ENCODE data around the gene BCL11A.
A peak's percentile ranks its signal among the peaks of the same experiment; 100 is the strongest.

The BCL11A gene

DNA sequence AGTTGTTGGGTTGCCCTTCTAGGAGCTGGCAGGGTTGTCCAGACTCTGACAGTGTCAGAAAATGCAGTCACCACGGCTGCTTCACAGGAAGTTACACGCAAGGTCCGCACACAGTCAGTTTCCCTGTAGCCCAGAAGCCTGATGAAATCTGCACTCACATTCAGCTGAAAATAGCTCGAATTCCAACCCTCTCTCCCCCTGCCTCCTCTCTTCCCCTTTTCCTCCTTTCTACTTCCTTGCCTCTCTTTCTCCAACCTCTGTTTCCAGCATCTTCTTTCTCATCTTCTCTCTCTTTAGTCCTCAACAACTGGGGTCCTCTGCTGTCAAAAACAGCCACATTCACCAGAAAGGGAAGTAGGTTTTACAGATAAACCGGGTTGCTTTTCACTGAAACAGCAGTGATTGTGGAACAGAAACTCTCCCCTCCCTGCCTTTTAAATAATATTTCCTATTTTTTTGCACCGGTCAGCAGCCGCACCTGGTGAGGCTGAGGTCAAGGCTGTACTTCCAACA is 69.3 kb downstream of the BCL11A start:
- Histone ChIP-seq H3K36me3 (ENCODE audit: control insufficient read depth, low read length) (peaks cover 99% of the 10 kb centered on the region), H3F3A (ENCODE audit: control insufficient read depth, insufficient read depth) (peaks cover 33% of the 10 kb centered on the region), H3K27me3 (ENCODE audit: control insufficient read depth, low read length) (no peaks in the 10 kb centered on the region), H3K9me2 (replicated peaks; ENCODE audit: control insufficient read depth, low read length) (no peaks in the 10 kb centered on the region), H3K4me2 (ENCODE audit: low read length) (peak overlapping the region; percentile 54), H3K4me3 (ENCODE audit: low read length) (peak overlapping the region; percentile 30), H4K20me1 (ENCODE audit: control insufficient read depth, insufficient read depth, low read depth, low read length) (peaks cover 34% of the 10 kb centered on the region), H3K9me3 (ENCODE audit: control insufficient read depth, insufficient read depth, low read length) (no peaks in the 10 kb centered on the region), H3K79me2 (ENCODE audit: control insufficient read depth, low read length) (peaks cover 100% of the 10 kb centered on the region), H3K27ac (ENCODE audit: low read depth, low read length) (peak overlapping the region; percentile 64), H3K4me1 (ENCODE audit: control insufficient read depth, low read length) (peaks cover 90% of the 10 kb centered on the region)
- TF ChIP-seq CTCF (IDR thresholded peaks at IDR 0.05; ENCODE audit: low read depth, low read length, poor library complexity, severe bottlenecking) (no peak), EZH2phosphoT487 (IDR thresholded peaks at IDR 0.05; ENCODE audit: borderline replicate concordance, low read length) (no peak)

GRCh38 chr2:60483401-60483800 is 70.1 kb downstream of the BCL11A start:
- Histone ChIP-seq H4K20me1 (ENCODE audit: control insufficient read depth, insufficient read depth, low read depth, low read length) (peaks cover 41% of the 10 kb centered on the region), H3K27ac (ENCODE audit: low read depth, low read length) (peak overlapping the region; percentile 64; the same call in 1 of the 2 replicates), H3K9me2 (replicated peaks; ENCODE audit: control insufficient read depth, low read length) (no peaks in the 10 kb centered on the region), H3K4me1 (ENCODE audit: control insufficient read depth, low read length) (peaks cover 85% of the 10 kb centered on the region), H3K27me3 (ENCODE audit: control insufficient read depth, low read length) (no peaks in the 10 kb centered on the region), H3F3A (ENCODE audit: control insufficient read depth, insufficient read depth) (peaks cover 33% of the 10 kb centered on the region), H3K79me2 (ENCODE audit: control insufficient read depth, low read length) (peaks cover 100% of the 10 kb centered on the region), H3K4me3 (ENCODE audit: low read length) (no peak overlapping the region), H3K36me3 (ENCODE audit: control insufficient read depth, low read length) (peaks cover 100% of the 10 kb centered on the region), H3K4me2 (ENCODE audit: low read length) (peak overlapping the region; percentile 54), H3K9me3 (ENCODE audit: control insufficient read depth, insufficient read depth, low read length) (no peaks in the 10 kb centered on the region)
- TF ChIP-seq CTCF (IDR thresholded peaks at IDR 0.05; ENCODE audit: low read depth, low read length, poor library complexity, severe bottlenecking) (no peak), EZH2phosphoT487 (IDR thresholded peaks at IDR 0.05; ENCODE audit: borderline replicate concordance, low read length) (no peak)

- Histone ChIP-seq H3K4me2 (ENCODE audit: low read length) (peak overlapping the region; percentile 4; the same call in 1 of the 2 replicates), H3K27me3 (ENCODE audit: control insufficient read depth, low read length) (no peaks in the 10 kb centered on the region), H3F3A (ENCODE audit: control insufficient read depth, insufficient read depth) (peaks cover 23% of the 10 kb centered on the region), H4K20me1 (ENCODE audit: control insufficient read depth, insufficient read depth, low read depth, low read length) (peaks cover 42% of the 10 kb centered on the region), H3K9me2 (replicated peaks; ENCODE audit: control insufficient read depth, low read length) (no peaks in the 10 kb centered on the region), H3K4me1 (ENCODE audit: control insufficient read depth, low read length) (peaks cover 75% of the 10 kb centered on the region), H3K79me2 (ENCODE audit: control insufficient read depth, low read length) (peaks cover 100% of the 10 kb centered on the region), H3K4me3 (ENCODE audit: low read length) (no peak overlapping the region), H3K9me3 (ENCODE audit: control insufficient read depth, insufficient read depth, low read length) (no peaks in the 10 kb centered on the region), H3K27ac (ENCODE audit: low read depth, low read length) (peak overlapping the region; percentile 21), H3K36me3 (ENCODE audit: control insufficient read depth, low read length) (peaks cover 100% of the 10 kb centered on the region)
- TF ChIP-seq EZH2phosphoT487 (IDR thresholded peaks at IDR 0.05; ENCODE audit: borderline replicate concordance, low read length) (no peak), CTCF (IDR thresholded peaks at IDR 0.05; ENCODE audit: low read depth, low read length, poor library complexity, severe bottlenecking) (no peak)
Observed at GRCh38 chr2:60482222-60482621, 71.2 kb downstream of the BCL11A start.

Measured in DOHH2 (cell line).